Panc1 (cell line): Measurements from ENCODE around the gene KCNQ1.

Experiments
- POLR2AphosphoS5 ChIP-seq: IDR thresholded peaks from 2 replicates; pipeline ENCODE4 v1.6.1; 2012; ENCODE audit warnings: mild to moderate bottlenecking, low read depth, low read length, moderate library complexity
- REST ChIP-seq, 2 experiments: IDR thresholded peaks; 2 replicates each; pipeline ENCODE4 v1.6.1; 2011 to 2012; ENCODE audit warnings: low read depth in 2 of 2, control low read depth in 1 of 2, low read length in 1 of 2, mild to moderate bottlenecking in 1 of 2, moderate library complexity in 1 of 2; ENCODE audit not compliant: insufficient read depth in 1 of 2
- SIN3A ChIP-seq: IDR thresholded peaks from 2 replicates; pipeline ENCODE4 v1.6.1; 2012; ENCODE audit warnings: low read depth, mild to moderate bottlenecking, low read length, moderate library complexity, borderline replicate concordance; ENCODE audit not compliant: insufficient read depth
- TF ChIP-seq, protein P1 (sequence below): fragments of 450-650 bp; IDR thresholded peaks from 2 replicates; pipeline ENCODE4 v1.5.1; 2017; ENCODE audit warnings: mild to moderate bottlenecking

DNA sequence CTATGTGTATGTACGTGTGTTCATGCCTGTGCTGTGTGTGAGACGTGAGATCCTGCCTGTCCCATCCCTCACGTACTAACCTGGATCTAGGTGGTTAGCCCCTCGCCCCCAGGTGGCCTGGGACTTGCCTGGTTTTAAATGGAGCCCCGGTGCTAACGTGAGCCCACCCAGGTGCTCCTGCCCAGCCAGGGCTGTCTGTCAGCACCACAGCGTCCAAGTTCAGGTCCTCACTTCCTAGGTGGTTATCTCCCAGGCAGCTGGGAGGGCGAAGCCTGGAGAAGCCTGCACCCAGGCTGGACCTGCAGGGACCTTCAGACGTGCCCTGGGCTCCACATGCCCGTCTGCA is 86.0 kb downstream of the KCNQ1 start:
- TF ChIP-seq, protein P1, sequence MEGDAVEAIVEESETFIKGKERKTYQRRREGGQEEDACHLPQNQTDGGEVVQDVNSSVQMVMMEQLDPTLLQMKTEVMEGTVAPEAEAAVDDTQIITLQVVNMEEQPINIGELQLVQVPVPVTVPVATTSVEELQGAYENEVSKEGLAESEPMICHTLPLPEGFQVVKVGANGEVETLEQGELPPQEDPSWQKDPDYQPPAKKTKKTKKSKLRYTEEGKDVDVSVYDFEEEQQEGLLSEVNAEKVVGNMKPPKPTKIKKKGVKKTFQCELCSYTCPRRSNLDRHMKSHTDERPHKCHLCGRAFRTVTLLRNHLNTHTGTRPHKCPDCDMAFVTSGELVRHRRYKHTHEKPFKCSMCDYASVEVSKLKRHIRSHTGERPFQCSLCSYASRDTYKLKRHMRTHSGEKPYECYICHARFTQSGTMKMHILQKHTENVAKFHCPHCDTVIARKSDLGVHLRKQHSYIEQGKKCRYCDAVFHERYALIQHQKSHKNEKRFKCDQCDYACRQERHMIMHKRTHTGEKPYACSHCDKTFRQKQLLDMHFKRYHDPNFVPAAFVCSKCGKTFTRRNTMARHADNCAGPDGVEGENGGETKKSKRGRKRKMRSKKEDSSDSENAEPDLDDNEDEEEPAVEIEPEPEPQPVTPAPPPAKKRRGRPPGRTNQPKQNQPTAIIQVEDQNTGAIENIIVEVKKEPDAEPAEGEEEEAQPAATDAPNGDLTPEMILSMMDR: no peak
- no peak for TF ChIP-seq POLR2AphosphoS5
- TF ChIP-seq SIN3A: no peak
- TF ChIP-seq REST (IDR thresholded peaks at IDR 0.05; ENCODE audit: insufficient read depth in 1 of 2, low read depth in 2 of 2, low read length in 1 of 2): no peak
